Limb (tissue), 2 donors: ENCODE results near the gene BMPR1B.

ENCODE experiments used
- DNase-seq, 2 donors: peaks; one replicate each; pipeline ENCODE4 v3.0.0-alpha.2; 2016; ENCODE audit errors: extremely low spot score in 2 of 2

BMPR1B gene

GRCh38 chr4:94909645-94910044 lies 151.9 kb downstream of the BMPR1B start:
- DNase-seq: no peak

DNA sequence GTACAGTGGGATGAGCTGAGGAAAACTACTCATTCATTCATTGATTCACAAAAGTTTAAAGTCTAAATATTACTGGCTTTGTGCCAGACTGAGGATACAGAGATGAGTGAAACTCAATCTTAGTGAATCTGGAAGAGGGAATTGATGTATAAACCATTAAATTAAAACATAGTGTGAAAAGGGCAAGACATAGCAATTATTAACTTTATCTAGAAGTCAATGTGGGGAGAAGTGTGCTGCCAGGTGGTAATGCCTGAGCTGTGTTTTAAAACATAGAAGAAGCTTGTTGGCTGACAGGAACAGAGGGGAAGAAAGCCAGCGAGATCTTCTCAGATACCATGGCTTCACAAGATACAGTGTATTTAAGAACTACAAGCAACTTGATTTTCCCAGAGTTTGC lies 153.4 kb downstream of the BMPR1B start:
- no peak for DNase-seq

DNA sequence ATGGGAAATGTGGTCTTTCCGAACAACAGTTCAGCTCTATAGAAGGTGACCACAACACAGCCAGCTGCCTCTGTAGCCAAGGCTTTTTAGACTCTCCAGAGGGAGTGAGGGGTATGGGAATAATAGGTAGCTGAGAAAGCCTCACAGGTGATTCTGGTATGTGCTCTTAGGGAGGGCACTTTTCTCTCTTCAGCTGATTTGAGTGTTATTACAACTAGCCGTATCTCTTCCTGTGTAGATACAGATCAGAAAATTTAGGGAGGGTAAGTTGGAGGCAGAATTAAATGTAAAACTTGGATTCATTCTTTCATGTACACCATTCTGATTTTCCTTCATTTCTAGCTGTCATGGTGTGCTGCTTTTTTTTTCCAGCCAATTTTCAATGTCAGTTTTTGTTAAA lies 154.9 kb downstream of the BMPR1B start:
- no peak for DNase-seq

- DNase-seq: no peak
Measured at GRCh38 chr4:94913316-94913715, 155.6 kb downstream of the BMPR1B start.

- no peak for DNase-seq
Measured at GRCh38 chr4:94917146-94917545, 159.4 kb downstream of the BMPR1B start.

- DNase-seq: no peak
Measured at GRCh38 chr4:94918543-94918942, 160.8 kb downstream of the BMPR1B start.

DNA sequence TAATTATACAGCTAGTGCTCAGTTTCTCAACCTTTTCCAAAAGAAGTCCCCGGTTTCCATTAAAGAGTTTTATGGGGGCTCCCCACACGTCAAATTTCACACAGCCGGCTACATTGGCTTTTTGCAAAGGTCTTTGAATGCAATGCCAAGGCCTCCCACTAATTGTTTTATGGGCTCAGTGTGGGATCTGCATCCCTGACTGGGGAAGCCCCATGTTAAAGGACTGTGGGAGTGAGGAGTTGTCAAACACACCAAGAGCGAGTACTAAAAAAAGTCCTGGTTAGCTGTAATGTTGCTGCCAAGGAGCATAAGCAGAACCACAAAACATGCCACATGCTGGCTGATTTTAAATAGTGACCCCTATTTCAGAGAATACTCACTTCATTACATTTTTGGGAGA lies 162.6 kb downstream of the BMPR1B start:
- no peak for DNase-seq

DNA sequence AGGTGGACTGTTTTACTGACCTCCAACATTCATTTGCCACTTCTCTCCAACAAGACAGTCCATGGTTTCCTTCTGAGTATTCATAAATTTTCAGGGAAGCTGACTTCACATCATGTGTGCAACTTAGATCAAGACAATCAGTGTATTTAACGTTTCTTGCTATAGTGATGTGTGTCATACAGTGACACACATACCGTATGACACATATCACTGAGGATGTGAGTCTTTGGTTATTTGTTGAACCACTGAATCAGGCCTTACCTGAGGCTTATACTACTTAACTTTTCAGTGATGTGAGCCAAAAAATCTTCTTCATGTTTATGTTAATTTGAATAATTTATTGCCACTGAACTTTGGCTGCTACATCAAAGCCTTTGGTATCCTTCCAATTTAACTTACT lies 166.8 kb downstream of the BMPR1B start:
- no peak for DNase-seq

GRCh38 chr4:94925764-94926347 lies 168.1 kb downstream of the BMPR1B start:
- no peak for DNase-seq

GRCh38 chr4:94926936-94927335 lies 169.2 kb downstream of the BMPR1B start:
- DNase-seq: no peak

DNA sequence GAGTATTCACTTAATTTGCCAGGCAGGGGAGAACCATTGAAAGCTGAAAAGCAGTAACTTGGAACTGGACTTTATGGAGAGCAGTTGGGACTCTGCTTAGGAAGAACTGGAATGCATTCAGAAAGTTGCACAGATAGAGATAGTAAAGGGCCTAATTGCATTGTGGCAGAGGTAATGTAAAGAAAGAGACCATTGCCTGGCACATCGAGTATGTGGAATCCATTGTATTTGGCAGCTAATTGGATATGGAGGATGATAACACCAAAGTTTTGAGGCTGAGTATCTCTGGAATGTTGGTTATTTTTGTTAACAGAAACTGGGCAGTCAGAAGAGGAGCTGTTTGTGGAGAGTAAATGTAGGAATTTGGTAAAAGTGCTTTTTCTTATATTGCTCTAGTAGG lies 169.9 kb downstream of the BMPR1B start:
- no peak for DNase-seq

GRCh38 chr4:94929696-94930095 lies 171.9 kb downstream of the BMPR1B start:
- DNase-seq: no peak

DNA sequence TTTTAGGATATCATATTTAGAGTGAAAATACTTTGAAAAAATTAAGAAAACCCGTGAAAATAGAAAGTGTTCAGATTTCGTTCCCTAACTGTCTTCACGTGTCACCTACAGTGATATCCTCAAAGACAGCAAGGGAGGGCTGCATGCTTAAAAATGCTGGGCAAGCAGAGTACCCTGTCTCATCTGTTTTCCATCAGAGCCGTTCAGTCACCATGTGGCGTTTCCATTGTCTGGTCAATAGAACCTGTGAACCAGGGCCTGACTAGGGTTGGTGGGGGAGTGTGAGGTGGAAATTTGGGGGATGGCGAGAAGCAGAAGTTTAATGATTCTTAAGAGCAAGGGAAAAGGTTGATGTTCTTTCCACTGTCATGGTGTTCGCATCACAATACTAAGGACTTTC lies 173.9 kb downstream of the BMPR1B start:
- no peak for DNase-seq

DNA sequence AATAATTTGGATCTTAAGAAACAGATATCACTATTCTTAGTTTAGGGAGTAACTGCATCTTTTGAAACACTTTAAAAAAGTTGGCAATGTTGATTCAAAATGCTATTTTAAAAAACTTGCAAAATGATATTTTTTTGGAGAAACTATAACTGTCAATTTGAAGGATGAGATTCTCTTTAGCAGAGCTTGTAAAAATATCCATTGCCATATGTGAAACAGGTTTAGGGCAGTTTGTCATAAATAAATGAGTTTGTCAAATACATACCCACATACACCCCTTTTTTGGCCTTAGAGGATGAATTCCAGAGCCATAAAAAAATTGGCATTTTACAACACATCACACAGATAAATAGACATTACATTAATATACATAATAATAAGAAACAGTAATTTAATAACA lies 174.6 kb downstream of the BMPR1B start:
- no peak for DNase-seq

- DNase-seq: no peak
Measured at GRCh38 chr4:94933799-94934198, 176.0 kb downstream of the BMPR1B start.

GRCh38 chr4:94934201-94934600 lies 176.4 kb downstream of the BMPR1B start:
- DNase-seq: no peak

- no peak for DNase-seq
Measured at GRCh38 chr4:94934864-94935263, 177.1 kb downstream of the BMPR1B start.

GRCh38 chr4:94936854-94937253 lies 179.1 kb downstream of the BMPR1B start:
- DNase-seq: no peak

- no peak for DNase-seq
Measured at GRCh38 chr4:94939791-94940519, 182.2 kb downstream of the BMPR1B start.

- DNase-seq: no peak
Measured at GRCh38 chr4:94940520-94940908, 182.8 kb downstream of the BMPR1B start.

DNA sequence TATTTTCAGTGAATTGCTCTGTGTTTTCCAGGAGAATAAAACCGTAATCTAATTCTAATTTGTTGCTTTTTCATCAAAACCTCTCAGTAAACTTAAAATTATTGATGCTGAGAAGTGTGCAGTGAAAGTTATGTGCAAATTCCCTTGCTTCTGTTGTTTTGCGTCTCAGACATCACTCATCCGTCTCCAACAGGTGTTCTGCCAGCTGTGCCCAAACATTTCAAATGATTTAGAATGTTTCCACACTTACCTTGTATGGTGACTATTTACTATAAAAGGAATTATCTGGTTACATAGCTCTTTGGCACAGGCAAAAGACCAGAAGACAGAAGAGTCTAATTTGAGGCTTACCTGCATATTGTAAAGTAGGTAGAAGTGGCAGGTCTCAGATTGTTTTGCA lies 184.0 kb downstream of the BMPR1B start:
- DNase-seq: no peak

DNA sequence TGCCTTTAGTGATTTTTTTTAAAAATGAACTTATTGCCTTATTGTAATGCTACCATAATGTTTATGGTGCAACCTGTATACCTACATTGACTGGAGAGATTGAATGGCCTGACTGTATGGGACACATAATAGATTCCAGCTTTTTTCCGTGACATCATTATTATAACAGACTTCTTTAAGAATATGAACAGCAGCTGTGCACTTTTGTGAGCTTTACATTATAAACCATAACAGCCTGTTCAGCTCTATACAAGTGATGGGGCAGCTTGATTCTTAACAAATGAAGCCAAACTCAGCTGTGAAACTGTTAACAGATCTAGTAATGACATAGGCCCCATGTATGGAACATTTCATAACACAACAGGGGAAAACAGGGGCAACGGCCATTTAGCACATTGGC lies 187.0 kb downstream of the BMPR1B start:
- peak in 1 of 2 donors; percentile 65 for DNase-seq

- no peak for DNase-seq
Measured at GRCh38 chr4:94947681-94948108, 189.9 kb downstream of the BMPR1B start.
